ENCODE measurements around the gene PMF1.

- no peak for TF ChIP-seq POLR2AphosphoS5 (IDR thresholded peaks at IDR 0.05; ENCODE audit: low read depth, low read length)
- TF ChIP-seq FOXP2 (optimal IDR thresholded peaks at IDR 0.05; ENCODE audit: borderline replicate concordance, extremely low read depth, extremely low read length, insufficient read depth): no peak
- no peak for TF ChIP-seq SIN3A (IDR thresholded peaks at IDR 0.05; ENCODE audit: borderline replicate concordance, insufficient read depth, low read length)
- no peak for TF ChIP-seq TAF1 (IDR thresholded peaks at IDR 0.05; ENCODE audit: borderline replicate concordance, insufficient read depth, low read length)
These were observed 67.0 kb downstream of the PMF1 start for GRCh38 chr1:156279837-156280236.

All from PFSK-1 (cell line).